ENCODE results near the gene CACNA1D. TPM values are rescaled to one million over a fixed set of nuclear protein-coding genes. Genes with fewer than 3 reads are reported as not detected.
A peak's percentile ranks its signal among the peaks of the same experiment; 100 is the strongest.

The CACNA1D gene
- total RNA-seq, 1 donor from 2014 or later: 39.2 TPM

DNA sequence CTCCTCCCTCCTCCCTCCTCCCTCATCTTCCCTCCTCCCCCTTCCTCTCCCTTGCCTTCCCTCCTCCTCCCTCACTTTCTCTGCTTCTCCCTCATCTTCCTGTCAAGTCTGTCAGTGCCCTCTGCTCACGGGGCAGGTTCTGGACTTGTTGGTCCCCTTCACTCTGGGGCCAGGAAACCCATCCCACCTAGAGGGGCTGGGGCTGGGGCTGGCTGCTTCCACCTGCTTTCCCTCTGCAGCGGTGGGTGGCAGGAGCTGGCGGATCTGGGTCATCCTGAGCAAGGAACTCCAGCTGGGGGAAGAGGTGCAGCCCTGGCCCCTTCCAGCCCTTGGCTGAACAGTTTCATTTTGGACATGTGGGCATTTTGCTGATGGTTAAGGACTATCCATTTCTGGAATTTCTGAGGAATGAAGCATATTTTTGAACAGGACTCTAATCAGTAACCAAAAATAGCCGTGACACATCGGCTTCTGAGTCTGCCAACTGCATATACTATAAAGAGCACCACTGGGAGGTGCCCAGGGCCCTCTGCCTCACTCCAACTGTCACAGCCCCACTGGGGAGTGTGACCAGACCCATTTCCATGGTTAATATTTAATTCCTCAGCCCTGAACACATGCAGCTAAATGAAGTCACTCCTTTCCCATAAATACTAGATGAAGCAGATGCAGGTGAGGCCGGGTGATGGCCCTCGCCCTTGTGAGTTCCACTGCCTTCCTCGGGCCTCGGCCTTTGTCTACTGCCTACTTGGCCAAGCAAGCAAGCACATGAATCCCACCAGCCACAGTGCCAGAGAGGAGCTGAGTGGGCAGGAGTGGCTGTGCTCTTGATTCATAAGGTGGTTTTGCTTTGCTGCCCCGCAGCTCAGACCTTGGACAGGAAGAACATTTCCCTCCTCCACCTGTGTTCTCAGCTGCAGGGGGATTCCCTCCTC is 312.0 kb downstream of the CACNA1D start:
- peak; percentile 25 for DNase-seq (ENCODE audit: low spot score)

DNA sequence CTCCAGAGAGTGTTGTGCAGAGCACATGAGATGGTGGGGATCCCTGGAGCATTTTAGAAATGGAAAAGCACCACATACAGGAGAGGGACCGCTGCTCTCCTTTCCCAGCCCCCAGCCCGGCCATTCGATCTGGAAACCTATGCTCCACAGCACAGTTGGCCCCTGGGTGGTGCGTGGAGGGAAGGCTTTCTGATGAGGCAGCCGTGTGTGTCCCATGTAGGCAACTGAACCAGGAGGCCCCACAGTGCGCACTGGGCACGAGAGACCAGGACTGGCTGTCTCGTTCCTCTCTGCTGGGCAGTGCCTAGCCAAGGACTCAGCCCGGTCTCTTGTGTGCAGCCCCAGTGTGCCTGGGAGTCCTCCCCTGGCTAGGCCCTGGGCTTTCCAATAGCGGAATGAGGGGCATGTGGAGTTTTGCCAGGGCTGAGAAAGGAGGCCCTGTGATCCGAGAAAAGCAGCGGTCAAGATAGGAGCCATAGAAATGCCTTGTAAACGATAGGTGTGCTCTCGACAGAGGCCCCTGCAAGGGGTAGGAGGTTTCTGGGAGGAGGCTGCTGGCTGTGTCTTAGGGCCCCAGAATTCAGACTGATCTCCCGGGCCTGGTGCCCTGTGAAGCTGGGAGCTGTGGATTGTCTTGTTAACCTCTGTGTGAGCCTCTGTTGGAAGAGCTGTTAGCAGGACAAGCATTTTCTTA is 312.9 kb downstream of the CACNA1D start:
- DNase-seq (ENCODE audit: low spot score): no peak

DNA sequence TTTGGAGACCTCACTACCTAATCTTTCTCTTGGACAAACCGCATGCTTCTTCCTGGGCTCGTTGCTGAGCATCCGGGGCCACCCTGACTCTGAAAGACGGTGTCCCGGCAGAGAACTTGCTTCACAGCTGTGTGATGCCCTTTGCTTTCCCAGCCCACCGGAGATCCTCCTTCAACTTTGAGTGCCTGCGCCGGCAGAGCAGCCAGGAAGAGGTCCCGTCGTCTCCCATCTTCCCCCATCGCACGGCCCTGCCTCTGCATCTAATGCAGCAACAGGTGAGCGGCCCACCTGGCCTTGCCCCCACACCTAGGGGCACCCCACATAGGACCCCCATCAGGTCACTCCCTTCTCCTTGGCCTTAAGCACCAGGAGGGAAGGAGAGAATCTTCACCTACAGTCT is 314.1 kb downstream of the CACNA1D start:
- DNase-seq (ENCODE audit: low spot score): no peak

DNA sequence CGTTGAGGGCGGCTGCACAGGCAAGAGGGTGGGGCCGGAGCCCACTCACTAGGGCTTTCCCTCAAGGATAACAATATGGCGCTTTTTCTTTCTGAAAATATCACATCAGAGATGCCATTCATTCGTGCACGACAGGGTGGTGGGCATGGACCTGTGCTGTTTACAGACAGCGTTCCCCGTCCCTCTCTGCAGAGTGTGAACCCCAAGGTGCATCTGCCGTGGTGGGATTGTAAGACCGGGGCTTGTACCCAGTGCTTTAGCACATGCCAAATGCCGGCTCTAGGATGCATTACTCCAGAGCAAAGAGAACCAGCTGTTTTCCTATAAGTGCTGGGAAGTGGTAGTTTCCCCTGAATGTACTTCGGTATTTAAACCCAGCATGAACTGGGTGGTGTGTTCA is 314.9 kb downstream of the CACNA1D start:
- no peak for DNase-seq (ENCODE audit: low spot score)

DNA sequence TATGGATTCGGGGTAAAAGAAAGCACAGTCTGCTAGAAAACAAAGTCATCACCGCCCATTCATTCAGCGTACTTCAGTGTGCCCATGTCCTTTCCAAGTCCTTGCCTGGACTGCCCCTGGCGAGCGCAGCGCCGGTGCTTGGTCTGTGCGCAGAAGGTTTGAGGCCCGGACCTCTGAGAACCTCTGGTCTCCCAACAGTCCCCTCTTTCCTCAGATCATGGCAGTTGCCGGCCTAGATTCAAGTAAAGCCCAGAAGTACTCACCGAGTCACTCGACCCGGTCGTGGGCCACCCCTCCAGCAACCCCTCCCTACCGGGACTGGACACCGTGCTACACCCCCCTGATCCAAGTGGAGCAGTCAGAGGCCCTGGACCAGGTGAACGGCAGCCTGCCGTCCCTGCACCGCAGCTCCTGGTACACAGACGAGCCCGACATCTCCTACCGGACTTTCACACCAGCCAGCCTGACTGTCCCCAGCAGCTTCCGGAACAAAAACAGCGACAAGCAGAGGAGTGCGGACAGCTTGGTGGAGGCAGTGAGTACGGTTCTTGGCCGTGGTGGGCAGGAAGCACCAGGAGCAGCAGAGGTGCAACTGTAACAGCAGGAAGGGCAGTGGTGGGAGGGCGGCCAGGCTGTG is 315.5 kb downstream of the CACNA1D start:
- DNase-seq (ENCODE audit: low spot score): no peak

DNA sequence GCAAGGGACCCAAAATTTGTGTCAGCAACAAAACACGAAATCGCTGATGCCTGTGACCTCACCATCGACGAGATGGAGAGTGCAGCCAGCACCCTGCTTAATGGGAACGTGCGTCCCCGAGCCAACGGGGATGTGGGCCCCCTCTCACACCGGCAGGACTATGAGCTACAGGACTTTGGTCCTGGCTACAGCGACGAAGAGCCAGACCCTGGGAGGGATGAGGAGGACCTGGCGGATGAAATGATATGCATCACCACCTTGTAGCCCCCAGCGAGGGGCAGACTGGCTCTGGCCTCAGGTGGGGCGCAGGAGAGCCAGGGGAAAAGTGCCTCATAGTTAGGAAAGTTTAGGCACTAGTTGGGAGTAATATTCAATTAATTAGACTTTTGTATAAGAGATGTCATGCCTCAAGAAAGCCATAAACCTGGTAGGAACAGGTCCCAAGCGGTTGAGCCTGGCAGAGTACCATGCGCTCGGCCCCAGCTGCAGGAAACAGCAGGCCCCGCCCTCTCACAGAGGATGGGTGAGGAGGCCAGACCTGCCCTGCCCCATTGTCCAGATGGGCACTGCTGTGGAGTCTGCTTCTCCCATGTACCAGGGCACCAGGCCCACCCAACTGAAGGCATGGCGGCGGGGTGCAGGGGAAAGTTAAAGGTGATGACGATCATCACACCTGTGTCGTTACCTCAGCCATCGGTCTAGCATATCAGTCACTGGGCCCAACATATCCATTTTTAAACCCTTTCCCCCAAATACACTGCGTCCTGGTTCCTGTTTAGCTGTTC is 316.9 kb downstream of the CACNA1D start:
- DNase-seq (ENCODE audit: low spot score): no peak

DNA sequence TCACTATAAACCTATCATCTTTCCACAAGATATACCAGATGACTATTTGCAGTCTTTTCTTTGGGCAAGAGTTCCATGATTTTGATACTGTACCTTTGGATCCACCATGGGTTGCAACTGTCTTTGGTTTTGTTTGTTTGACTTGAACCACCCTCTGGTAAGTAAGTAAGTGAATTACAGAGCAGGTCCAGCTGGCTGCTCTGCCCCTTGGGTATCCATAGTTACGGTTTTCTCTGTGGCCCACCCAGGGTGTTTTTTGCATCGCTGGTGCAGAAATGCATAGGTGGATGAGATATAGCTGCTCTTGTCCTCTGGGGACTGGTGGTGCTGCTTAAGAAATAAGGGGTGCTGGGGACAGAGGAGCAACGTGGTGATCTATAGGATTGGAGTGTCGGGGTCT is 318.0 kb downstream of the CACNA1D start:
- no peak for DNase-seq (ENCODE audit: low spot score)

DNA sequence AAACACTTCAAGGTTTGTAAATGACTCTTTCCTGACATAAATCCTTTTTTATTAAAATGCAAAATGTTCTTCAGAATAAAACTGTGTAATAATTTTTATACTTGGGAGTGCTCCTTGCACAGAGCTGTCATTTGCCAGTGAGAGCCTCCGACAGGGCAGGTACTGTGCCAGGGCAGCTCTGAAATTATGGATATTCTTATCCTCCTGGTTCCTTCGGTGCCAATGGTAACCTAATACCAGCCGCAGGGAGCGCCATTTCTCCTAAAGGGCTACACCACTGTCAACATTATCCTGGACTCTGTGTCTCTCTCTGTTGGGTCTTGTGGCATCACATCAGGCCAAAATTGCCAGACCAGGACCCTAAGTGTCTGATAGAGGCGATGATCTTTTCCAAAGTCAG is 318.8 kb downstream of the CACNA1D start:
- no peak for DNase-seq (ENCODE audit: low spot score)

DNA sequence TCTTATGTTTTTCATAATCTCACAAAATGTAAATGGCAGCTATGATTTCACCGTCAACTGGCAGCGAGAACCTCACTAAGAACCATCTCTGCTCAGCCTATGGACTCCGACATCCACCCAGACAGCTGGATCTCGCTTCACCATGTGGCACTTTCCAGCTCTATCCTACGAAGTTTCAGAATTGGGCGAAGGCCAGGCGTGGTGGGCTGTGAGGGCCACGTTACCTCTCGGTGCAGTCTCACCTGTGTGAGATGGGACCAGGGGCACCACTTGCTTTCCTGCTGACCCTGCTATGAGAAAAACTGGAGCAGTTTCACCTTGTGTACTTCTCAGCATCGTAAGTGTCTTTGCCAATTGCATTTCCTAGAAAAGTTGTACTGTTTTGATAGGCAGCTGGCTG is 319.5 kb downstream of the CACNA1D start:
- no peak for DNase-seq (ENCODE audit: low spot score)

DNA sequence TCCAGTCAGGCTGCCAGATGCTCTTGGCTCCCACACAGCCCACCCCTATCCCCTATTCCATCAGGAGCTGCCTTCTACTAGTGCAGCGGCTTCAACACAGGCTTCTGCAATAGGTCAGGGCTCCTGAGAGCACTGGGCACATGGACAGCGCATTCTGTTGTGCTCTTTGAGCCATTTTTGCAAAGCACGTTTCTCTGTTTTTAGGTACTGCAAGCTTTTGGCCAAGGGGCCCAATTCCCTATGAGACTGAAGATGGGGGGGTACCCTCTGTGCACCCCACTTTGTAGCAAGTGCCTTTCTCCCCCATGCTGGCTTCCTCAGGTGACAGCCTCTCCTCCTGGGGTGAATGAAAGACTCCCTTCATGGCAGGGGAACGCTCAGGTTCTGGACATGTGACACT is 320.7 kb downstream of the CACNA1D start:
- no peak for DNase-seq (ENCODE audit: low spot score)

DNA sequence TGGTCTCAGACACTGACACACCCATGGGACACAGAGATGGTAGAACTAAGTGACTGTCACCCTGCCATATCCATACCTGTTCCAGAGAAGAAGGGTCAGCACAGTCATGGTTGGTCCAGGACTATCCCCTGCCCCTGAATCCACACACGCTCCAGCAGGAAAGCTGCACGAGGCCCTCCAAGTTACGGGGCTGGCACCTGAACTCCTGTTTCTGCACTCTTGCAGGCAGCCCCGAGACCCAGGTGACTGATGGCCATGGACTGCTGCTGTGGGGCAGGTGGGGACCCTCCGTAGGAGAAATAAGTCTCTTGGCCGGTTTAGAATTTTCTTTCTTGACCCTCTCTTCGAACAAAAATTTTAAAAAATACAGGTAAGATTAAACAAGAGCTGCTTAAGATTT is 321.2 kb downstream of the CACNA1D start:
- no peak for DNase-seq (ENCODE audit: low spot score)

DNA sequence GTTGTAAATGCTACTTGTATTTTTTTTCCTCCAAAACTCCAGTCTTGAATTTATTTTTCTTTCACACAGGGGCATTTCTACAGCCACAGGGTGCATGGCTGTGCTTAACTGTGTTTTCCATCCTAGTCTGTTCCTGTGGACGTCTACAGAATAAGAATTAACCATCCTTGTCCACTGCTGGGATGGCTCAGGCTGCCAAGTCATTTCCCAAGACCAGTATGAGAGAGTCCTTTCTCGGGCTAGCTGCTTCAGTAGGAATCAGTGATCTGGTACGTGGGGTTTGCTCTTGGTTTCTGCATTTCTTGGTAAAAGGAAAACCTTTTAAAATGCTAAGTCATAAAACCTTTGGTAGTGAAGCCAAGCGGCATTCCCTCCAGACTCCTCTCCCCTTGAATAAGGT is 322.0 kb downstream of the CACNA1D start:
- no peak for DNase-seq (ENCODE audit: low spot score)

DNA sequence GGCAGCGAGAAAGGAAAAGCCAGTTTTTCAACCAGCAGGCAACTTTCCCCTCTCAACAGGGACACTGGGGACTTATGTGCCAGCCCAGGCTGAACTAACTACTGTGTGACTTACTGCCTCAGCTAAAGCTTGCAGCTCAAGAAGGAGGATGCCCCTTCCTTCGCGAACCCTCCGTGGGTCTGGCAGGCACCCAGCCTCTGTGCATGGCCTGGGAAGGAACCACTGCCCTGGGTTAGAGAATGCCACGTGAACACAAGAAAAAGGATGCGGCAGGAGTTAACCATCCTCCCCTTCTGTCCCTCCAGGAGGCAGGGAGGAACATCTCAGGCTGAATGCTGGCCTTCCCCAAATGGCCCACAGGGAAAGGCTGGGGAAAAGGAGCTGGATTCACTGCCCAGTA is 322.8 kb downstream of the CACNA1D start:
- no peak for DNase-seq (ENCODE audit: low spot score)

DNA sequence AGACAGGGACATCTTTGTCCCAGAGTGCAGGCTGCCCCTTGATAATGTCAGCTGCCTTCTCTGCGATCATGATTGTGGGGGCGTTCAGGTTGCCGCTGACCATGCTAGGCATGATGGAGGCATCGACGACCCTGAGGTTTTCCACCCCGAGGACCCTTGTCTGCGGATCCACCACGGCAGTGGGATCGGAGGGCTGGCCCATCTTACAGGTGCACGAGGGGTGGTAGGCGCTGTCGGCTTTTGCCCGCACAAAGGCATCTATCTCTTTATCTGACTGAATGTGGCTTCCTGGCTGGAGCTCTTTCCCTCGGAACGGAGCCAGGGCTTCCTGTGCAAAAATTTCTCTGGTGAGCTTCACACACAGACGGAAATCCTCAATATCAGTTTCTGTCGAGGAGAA is 323.4 kb downstream of the CACNA1D start:
- DNase-seq (ENCODE audit: low spot score): no peak

DNA sequence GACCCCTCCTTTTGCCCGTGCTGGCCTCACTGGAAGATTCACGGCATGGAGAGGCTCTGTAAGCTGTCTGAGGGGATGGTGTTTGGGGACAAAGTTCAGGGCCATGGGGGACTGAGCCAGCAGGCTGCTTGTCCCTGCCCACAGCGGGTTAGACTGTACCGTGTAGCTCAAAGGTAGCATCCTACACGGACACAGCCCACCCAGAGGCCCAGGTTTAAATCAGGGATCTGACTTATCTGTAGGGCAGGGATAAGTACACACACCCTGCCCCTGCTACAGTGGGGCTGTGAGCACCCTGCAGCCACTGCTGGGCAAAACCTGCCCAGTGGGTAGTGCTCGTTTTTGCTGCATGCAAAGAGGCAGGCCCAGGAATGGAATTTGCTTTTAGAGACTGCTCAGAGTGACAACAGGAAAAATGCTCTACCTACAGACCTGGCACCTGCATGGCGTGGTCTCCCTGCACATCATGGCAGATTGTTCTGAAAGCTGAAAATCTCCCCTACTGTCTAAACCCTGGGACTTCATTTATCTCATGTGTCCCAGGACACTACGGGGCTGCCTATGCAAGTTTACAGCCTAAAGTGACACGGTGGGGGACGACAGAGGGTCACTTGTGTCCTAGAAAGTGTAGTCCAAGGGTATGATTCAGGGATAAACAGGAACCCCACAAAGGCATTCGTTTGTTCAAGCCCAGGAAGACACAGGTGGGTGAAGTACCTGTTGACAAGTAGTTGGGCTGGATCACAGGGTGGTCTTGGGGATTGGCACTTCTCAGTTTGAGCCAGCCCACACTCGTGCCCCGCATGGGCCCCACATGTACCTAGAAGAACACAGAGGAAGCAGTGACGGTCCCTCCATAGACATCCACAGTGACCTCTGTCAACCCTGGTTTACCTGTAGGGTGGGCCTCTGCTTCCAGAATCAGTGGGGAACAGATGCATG is 324.1 kb downstream of the CACNA1D start:
- no peak for DNase-seq (ENCODE audit: low spot score)

DNA sequence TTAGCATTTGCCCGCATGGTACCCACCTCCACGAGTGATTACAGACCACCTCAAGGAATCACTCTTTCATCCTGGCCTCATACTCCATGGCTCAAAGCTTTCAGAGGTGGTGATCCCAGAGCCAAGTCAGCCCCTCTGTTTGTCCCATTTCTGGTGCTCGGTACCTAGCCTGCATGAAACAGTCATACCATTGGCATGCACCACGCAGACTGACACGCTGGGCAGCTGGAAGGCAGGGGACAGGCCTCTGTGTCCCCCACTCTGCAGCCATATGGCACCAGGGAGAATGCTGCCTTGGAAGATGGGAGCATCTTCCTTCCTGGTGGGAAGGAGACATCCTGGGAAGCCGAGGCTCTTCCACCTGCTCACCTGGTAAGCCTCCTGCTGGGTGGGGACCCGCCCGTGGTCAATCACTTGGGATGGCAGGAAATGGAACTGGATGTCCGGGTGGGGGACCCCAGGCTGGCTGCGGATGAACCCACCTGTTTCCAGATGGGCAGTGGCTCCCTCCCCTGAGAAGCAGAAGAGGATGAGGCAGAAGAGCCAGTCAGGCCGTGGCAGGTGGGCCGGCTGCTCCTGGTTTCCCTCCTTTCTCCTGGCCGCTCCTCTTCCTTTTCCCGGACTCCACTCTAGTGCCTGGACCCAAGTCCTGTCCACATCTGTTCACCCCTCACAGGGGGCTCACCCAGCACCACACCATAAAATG is 324.9 kb downstream of the CACNA1D start:
- DNase-seq (ENCODE audit: low spot score): no peak

DNA sequence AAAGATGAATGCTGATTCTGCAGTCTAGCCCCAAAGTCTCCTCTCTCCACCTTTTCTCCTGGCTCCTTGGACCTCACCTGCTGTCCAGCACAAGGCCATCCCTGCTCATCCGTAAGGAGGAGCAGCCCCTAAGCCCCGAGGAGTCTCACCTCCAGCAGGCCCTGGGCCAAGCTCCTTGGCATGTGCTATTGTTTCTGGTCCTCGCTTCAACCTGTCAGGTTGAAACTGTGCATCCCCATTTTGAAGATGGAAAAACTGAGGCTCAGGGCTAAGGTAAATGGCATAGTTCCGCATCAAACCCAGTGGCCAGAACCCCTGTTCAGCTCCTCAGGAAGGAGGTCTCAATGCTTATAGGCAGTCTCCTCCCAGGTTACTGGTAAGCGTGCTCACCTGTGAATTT is 325.7 kb downstream of the CACNA1D start:
- DNase-seq (ENCODE audit: low spot score): no peak

DNA sequence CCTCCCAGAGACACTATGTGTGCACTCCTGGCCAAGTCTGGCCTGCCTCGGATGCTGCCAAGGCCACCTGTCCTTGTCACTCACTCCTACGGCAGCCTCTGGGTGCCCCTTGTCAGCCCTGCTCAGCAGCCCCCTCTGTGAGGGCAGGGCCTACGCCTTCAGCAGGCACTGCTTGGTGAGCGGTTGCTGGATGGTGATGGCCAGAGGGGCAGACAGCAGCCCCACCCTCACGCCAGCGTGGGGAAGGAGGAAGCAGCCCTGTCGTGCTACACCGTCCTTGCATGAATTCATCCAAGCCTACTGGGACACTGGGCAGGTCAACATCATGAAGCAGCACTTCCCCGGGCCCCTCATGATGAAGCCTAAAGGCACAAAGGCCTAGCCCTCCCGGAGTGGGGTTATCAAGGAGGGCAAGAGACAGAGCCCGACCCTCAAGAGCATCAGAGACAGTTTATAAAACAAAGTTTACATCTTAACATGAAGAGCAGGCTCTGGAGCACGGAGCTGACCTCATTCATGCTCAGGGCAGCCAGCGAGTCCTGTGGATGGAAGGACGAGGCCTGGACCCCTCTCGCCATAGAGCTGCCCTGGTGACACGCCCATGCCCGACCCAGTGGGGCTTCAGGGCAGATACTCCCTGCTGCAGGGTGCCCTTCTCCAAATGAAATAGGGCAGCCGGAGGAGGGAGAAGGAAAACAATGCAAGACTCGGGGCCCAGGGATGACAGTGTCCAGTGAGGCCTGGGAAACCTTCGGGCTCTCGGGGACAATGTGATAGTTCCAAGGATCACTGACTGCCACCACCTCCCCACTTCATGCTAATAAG is 326.6 kb downstream of the CACNA1D start:
- DNase-seq (ENCODE audit: low spot score): no peak

DNA sequence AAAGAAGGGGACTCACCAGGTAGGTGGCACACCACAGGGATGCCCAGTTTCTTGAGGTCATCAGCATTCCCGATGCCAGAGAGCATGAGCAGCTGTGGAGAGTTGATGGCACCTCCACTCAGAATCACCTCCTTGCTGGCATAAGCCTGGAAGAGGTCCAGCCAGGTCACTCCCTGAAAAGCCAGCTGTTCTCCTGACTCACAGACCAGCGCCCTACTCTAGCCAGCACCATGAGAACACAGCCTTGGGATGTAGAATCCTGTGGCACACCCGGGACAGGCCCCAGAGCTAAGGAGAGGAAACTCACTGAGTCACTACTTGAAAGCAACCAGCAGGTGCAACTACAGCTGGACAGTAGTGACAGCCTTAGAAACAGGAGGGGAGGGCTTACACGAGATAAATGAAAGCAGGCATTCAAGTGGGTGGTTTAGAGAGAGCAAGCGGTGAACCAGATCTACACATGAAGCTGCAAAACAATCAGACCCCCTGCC is 327.3 kb downstream of the CACNA1D start:
- no peak for DNase-seq (ENCODE audit: low spot score)
